ENCODE data around the gene DCK.
"Not testable (repeated sequence)": the region's sequence is repeated elsewhere in the genome, so short reads cannot be mapped to it uniquely, and the experiment has no call there.

Gene DCK

DNA sequence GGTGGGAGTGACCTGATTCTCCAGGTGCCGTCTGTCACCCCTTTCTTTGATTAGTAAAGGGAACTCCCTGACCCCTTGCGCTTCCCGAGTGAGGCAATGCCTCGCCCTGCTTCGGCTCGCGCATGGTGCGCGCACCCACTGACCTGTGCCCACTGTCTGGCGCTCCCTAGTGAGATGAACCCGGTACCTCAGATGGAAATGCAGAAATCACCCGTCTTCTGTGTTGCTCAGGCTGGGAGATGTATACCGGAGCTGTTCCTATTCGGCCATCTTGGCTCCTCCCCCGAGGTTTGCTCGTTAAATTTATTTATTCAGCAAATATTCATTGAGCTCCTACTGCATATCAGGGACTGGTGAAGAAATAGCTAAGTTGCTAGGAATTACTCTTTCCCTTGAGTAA, 66.1 kb downstream of the DCK start:
- DNase-seq (ENCODE audit: low read depth in 1 of 2, low spot score in 1 of 2): not testable (repeated sequence)

DNA sequence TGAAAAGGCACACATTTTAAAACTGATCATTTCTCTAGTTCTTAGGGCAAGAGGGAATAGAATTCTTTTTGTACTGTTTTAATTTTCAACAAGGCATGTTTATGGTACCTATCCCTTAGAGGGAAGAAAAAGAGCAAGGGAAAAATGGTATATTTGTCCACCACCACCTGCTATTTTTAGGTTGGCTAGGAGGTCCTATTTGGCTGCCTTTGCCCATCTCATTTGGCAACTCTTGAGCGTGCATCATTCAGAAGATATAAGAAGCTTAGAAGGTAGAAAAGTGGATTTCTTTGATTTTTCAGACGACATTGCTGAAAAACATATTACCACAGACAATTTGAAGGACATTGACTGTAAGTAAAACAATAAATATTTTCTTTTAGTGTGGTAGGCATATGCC, 69.0 kb downstream of the DCK start:
- DNase-seq (ENCODE audit: low read depth in 1 of 2, low spot score in 1 of 2): no peak

DNA sequence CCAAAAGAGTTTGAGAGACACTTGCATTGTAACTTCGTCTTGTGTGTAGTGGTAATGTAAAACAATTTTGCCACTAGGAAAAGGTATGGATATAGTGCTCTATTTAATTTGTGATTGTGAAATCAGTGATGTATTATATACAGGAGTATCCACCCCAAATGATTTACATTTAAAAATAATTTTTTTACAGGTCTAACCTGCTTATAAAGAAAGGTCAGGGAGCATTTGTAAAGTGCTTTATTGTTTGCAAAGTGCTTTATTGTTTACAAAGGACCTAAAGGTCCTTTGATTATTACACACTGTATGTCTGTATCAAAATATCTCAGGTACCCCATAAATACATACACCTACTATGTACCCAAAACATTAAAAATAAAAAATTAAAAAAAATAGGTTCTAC, 70.3 kb downstream of the DCK start:
- no peak for DNase-seq (ENCODE audit: low read depth in 1 of 2, low spot score in 1 of 2)

DNA sequence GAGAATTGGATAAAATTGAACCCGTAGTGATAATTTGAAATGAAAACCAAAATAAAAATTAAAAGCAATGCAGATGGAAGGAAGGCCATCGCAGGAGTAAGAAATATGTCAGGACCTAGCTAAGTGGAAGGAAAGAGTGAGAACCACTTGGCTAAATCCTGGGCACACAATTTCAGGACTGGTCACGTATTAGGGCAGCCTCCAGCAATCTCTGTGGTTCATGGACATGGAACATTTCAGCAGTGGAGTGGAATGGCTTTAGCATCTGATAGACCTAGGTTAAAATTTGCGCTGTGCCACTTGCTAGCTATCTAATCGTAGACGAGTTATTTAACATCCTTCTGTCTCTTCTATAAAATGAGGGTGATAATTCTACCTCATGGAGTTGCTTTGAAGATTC, 71.1 kb downstream of the DCK start:
- DNase-seq (ENCODE audit: low read depth in 1 of 2, low spot score in 1 of 2): no peak

DNA sequence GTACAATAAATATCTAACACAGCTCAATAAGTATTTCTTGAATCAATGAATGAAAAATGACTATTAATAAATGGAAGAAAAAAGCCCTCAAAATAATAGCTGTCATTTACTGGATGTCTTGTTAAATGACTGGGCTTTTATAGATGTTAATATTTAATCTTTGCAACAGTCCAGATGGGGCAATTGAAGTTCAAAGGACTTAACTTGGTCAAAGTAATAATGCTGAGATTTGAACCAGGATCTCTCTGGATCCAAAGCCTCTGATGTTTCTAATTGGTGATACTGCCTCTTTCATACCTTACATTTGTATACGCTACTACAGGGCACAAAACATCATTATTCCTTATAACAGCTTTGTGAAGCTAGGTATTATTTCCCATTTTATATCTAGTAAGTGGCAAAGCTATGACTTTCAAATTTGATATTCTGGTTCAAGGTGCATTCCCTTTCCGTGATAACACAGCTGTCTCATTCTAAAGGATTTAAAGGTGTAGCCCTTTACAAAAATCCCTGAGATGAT, 72.6 kb downstream of the DCK start:
- DNase-seq (ENCODE audit: low read depth in 1 of 2, low spot score in 1 of 2): no peak

DNA sequence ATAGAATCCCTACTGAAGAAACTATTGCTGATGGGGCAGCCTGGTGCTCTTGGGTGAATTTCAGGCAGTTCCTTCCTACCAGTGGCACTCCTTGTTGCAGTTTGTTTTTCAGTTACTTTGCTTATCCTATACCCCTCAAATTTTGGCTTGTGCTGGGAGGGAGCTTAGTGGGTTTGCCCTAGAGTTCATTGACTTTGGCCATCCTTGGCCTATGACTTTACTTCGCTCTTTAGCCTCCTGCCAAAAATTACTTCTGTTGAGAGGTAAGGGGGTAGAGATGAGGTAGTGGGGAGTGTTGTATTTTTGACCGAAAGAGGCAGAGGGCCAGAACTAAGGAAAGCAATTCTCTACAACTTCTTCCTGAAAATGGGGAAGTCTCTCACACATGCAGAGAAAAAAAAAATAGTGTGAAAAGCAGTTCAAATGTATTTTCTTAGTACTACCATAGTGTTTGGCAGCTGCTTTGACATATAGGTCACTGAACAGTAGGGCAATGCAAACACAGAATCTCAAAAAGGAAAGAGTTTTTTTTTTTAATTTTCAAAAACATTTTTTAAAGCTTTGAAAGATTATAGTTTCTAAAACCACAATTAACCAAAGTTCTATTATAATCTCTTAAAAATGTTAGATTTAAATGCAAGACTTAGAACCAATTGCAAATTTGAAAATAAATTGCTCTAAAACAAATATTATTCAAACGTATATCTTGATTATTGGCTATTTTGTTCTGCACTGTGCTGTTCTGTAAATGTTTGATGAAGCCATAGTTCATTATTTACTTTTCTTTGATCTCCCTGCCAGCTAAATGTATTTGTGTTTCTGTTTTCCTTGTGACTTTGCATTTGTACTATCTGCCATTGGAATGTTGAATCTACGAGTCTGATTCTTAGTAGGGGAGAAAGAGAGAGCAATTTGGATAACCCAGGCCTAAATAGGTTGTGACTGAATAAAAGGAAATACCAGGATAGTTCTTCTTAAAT, 73.6 kb downstream of the DCK start:
- DNase-seq (ENCODE audit: low read depth in 1 of 2, low spot score in 1 of 2): no peak

DNA sequence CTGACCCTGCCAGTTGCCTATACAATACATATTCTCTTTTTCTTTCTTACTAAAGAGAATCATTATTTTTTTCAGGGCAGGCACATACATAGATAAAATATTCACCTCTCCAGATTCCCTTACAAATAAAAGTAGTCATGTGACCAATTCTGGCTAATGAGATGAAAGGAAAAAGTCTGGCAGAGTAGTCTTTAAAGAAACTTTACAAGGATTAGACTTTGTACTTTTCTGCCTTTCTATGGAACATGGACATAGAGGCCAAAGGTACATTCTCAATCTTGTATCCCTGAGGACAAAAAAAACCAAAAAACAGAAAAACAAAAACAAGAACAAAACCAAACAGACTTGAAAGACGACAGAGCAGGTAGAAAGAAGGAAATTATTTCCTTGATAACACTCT, 75.6 kb downstream of the DCK start:
- DNase-seq (ENCODE audit: low read depth in 1 of 2, low spot score in 1 of 2): no peak

DNA sequence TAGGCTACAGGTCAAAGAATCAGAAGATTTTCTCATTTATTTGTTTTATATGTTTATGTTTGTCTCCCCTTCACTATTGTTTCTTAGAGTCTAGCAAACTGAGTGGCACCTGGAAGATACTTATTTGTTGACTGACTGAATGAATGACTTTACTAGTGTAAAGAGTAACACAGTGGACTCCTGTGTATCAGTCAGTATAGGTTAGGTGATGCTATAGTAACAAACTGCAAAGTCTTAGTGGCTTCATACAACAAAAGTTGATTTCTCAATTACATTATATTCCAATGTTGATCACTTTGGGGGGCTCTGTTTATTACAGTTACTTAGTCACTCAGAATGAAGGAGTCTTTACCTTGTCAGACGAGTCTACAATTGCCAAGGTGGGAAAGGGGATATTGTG, 76.6 kb downstream of the DCK start:
- no peak for DNase-seq (ENCODE audit: low read depth in 1 of 2, low spot score in 1 of 2)

DNA sequence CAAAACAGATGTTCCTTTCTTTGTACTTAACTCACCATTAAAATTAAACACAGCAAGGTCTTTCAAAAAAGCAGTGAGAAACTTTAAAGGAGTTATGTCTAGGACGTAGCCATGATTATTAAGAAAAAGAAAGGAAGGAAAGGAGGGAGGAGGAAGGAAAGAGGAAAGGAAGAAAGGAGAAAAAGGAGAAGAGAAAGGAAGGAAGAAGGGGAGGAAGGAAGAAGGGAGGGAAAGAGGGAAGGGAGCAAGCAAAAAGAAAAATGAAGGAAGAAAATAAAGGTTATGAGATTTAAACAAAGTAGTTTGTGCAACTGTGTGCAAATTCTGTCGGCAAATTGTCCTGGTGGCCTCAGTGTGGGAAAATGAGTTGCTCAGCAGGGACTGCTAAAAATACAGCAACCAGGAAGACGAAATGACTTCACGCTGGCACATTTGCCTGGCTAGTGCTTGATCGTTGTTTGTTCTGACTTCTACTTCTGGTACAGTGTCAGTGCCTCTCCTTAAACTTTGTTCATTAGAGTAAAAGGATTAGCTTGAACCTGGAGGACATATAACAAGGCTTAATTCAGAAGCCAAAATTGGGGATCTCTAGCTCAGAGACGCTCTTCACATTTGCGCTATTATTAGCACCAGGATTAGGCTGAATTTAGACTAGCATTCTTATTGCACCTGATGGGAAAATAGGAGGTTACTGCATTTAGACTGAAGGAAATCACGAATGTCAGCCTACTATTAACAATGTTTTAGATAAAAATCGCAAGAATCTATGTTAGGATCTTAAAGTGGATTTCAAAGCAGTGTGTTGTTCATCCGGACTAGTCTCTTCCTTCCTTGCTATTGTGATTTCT, 81.2 kb downstream of the DCK start:
- DNase-seq (ENCODE audit: low read depth in 1 of 2, low spot score in 1 of 2): no peak
